H9 (cell line): Measurements from ENCODE around the gene AGMO. TPM values are rescaled to one million over a fixed set of nuclear protein-coding genes. Genes with fewer than 3 reads are reported as not detected.

Source experiments
- DNase-seq: peaks from one replicate; pipeline ENCODE4 v3.0.0-alpha.2; 2017
- H2AFZ ChIP-seq: one replicate; pipeline ENCODE4 v1.6.1; 2013; ENCODE audit warnings: mild to moderate bottlenecking, low read length, control low read depth, moderate library complexity
- H2AK5ac ChIP-seq: 2 replicates; pipeline ENCODE4 v1.6.1; 2013; ENCODE audit warnings: low read length, control low read depth, mixed read lengths; ENCODE audit not compliant: insufficient read length
- H2BK120ac ChIP-seq: one replicate; pipeline ENCODE4 v1.6.1; 2013; ENCODE audit warnings: low read depth, mild to moderate bottlenecking, low read length, control low read depth, inconsistent platforms; ENCODE audit not compliant: poor library complexity, severe bottlenecking
- H2BK12ac ChIP-seq: 2 replicates; pipeline ENCODE4 v1.6.1; 2013; ENCODE audit warnings: low read length, control low read depth, mixed read lengths, low read depth; ENCODE audit not compliant: insufficient read length
- H2BK15ac ChIP-seq: 2 replicates; pipeline ENCODE4 v1.6.1; 2013; ENCODE audit warnings: low read depth, low read length, control low read depth
- H2BK20ac ChIP-seq: one replicate; pipeline ENCODE4 v1.6.1; 2013; ENCODE audit warnings: low read depth, mild to moderate bottlenecking, low read length, control low read depth, inconsistent platforms; ENCODE audit not compliant: poor library complexity, severe bottlenecking
- H2BK5ac ChIP-seq: 2 replicates; pipeline ENCODE4 v1.6.1; 2013; ENCODE audit warnings: low read length, control low read depth, mixed read lengths; ENCODE audit not compliant: insufficient read length
- H3K14ac ChIP-seq: 2 replicates; pipeline ENCODE4 v1.6.1; 2013; ENCODE audit warnings: low read length, control low read depth; ENCODE audit not compliant: insufficient read depth
- H3K18ac ChIP-seq: 2 replicates; pipeline ENCODE4 v1.6.1; 2013; ENCODE audit warnings: low read depth, mild to moderate bottlenecking, mixed read lengths, low read length, control low read depth; ENCODE audit not compliant: insufficient read length
- H3K23ac ChIP-seq: 2 replicates; pipeline ENCODE4 v1.6.1; 2013; ENCODE audit warnings: low read length, control low read depth, mixed read lengths, low read depth; ENCODE audit not compliant: insufficient read length
- H3K23me2 ChIP-seq: 2 replicates; pipeline ENCODE4 v1.6.1; 2013; ENCODE audit warnings: low read depth, mild to moderate bottlenecking, mixed read lengths, low read length, control low read depth; ENCODE audit not compliant: insufficient read length, poor library complexity, severe bottlenecking
- H3K27ac ChIP-seq: 2 replicates; pipeline ENCODE4 v1.5.1; 2013; ENCODE audit warnings: low read length, control low read depth, mixed read lengths, low read depth; ENCODE audit not compliant: insufficient read length
- H3K27me3 ChIP-seq: 2 replicates; pipeline ENCODE4 v1.6.1; 2013; ENCODE audit warnings: low read length, control low read depth, inconsistent platforms; ENCODE audit not compliant: insufficient read depth
- H3K4ac ChIP-seq: 2 replicates; pipeline ENCODE4 v1.6.1; 2013; ENCODE audit warnings: low read depth, mild to moderate bottlenecking, control low read depth, inconsistent platforms, low read length, moderate library complexity
- H3K4me1 ChIP-seq: 2 replicates; pipeline ENCODE4 v1.6.1; 2013; ENCODE audit warnings: low read length, control low read depth, inconsistent platforms; ENCODE audit not compliant: insufficient read depth
- H3K4me2 ChIP-seq: 2 replicates; pipeline ENCODE4 v1.6.1; 2013; ENCODE audit warnings: low read length, control low read depth, mixed read lengths; ENCODE audit not compliant: insufficient read length, insufficient read depth
- H3K56ac ChIP-seq: 2 replicates; pipeline ENCODE4 v1.6.1; 2013; ENCODE audit warnings: low read depth, mild to moderate bottlenecking, mixed read lengths, low read length, control low read depth; ENCODE audit not compliant: insufficient read length
- H3K79me1 ChIP-seq: 2 replicates; pipeline ENCODE4 v1.6.1; 2013; ENCODE audit warnings: low read depth, mild to moderate bottlenecking, moderate library complexity, low read length, control low read depth, inconsistent platforms; ENCODE audit not compliant: insufficient read depth, poor library complexity, severe bottlenecking
- H3K79me2 ChIP-seq: 2 replicates; pipeline ENCODE4 v1.6.1; 2013; ENCODE audit warnings: low read length, control low read depth, inconsistent platforms; ENCODE audit not compliant: insufficient read depth
- H3K9ac ChIP-seq: 2 replicates; pipeline ENCODE4 v1.6.1; 2013; ENCODE audit warnings: low read length, control low read depth, mixed read lengths; ENCODE audit not compliant: insufficient read length; ENCODE audit errors: extremely low read depth
- H3K9me3 ChIP-seq: one replicate; pipeline ENCODE4 v1.6.1; 2013; ENCODE audit warnings: low read depth, low read length, inconsistent platforms; ENCODE audit not compliant: control insufficient read depth
- H3T11ph ChIP-seq: one replicate; pipeline ENCODE4 v1.6.1; 2013; ENCODE audit warnings: mild to moderate bottlenecking, low read length, control low read depth, inconsistent platforms
- H4K20me1 ChIP-seq: one replicate; pipeline ENCODE4 v1.6.1; 2013; ENCODE audit not compliant: control insufficient read depth, insufficient read length, insufficient read depth
- H4K5ac ChIP-seq: 2 replicates; pipeline ENCODE4 v1.6.1; 2013; ENCODE audit warnings: low read depth, mild to moderate bottlenecking, mixed read lengths, low read length, control low read depth; ENCODE audit not compliant: insufficient read length
- H4K8ac ChIP-seq: replicated peaks from 2 replicates; pipeline ENCODE4 v1.6.1; 2013; ENCODE audit warnings: low read length, control low read depth, mixed read lengths, low read depth; ENCODE audit not compliant: insufficient read length
- H4K91ac ChIP-seq: 2 replicates; pipeline ENCODE4 v1.6.1; 2013; ENCODE audit warnings: low read depth, mild to moderate bottlenecking, moderate library complexity, mixed read lengths, low read length, control low read depth; ENCODE audit not compliant: insufficient read length
- H3K27ac Mint-ChIP-seq, 3 experiments: 2 replicates in 2 of 3; 3 replicates in 1 of 3; pipeline ENCODE4 v1.8.0; 2020 to 2021; ENCODE audit warnings: mixed read lengths in 3 of 3, mild to moderate bottlenecking in 1 of 3, moderate library complexity in 1 of 3
- H3K27me3 Mint-ChIP-seq: 2 replicates; pipeline ENCODE4 v1.8.0; 2021; ENCODE audit warnings: low read depth, mild to moderate bottlenecking, moderate library complexity, mixed read lengths
- H3K36me3 Mint-ChIP-seq, 3 experiments: 2 replicates in 2 of 3; 3 replicates in 1 of 3; pipeline ENCODE4 v1.8.0; 2020 to 2021; ENCODE audit warnings: low read depth in 3 of 3, mixed read lengths in 3 of 3; ENCODE audit not compliant: insufficient read depth in 1 of 3
- H3K4me1 Mint-ChIP-seq, 2 experiments: 2 replicates each; pipeline ENCODE4 v1.8.0; 2020; ENCODE audit warnings: mixed read lengths in 2 of 2
- H3K4me3 Mint-ChIP-seq, 2 experiments: 2 replicates in 1 of 2; 3 replicates in 1 of 2; pipeline ENCODE4 v1.8.0; 2020 to 2021; ENCODE audit warnings: mild to moderate bottlenecking in 2 of 2, mixed read lengths in 2 of 2, moderate library complexity in 1 of 2
- H3K9me3 Mint-ChIP-seq, 2 experiments: 2 replicates in 1 of 2; 3 replicates in 1 of 2; pipeline ENCODE4 v1.8.0; 2020; ENCODE audit warnings: mild to moderate bottlenecking in 2 of 2, mixed read lengths in 2 of 2, moderate library complexity in 1 of 2
- WGBS: extraction: QIAGEN DNeasy Blood & Tissue Kit; methylation state at CpG from one replicate; pipeline ENCODE4 v1.1.7; 2013; ENCODE audit warnings: missing lambda C conversion rate, low lambda C conversion rate, mixed read lengths; ENCODE audit not compliant: insufficient read length; ENCODE audit errors: extremely low coverage; 5-methylcytosine and 5-hydroxymethylcytosine counted together
- total RNA-seq: library from RNA; stranded (reverse); gene quantifications from 2 replicates; pipeline ENCODE4 v1.2.1, GENCODE V29; 2021
- TF ChIP-seq, protein P1 (sequence below): fragments of 200-600 bp; sonication (generic); conservative IDR thresholded peaks from 3 replicates; pipeline ENCODE4 v1.8.0; 2021; ENCODE audit warnings: antibody characterized with exemption, mild to moderate bottlenecking

The AGMO gene
- total RNA-seq, 1 experiment from 2014 or later, result 0.70 TPM

DNA sequence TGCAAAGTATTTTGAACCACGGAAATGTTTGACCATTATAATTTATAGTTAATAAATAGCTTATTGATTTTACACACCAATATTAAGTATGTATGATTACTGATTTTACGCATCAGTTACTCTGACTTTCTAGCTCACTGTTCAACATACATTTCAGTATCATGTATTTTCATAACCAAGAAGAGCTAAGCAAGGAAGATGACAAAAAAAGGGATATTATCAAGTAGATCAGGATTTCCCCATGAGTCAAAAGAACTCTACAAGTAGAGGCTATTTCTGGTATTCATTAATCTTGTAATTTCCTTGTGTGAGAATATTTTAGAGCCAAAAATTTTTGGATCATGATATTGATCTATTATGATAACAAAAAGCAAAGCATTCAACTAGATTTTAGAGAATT is 131.6 kb downstream of the AGMO start:
- Histone ChIP-seq H3K18ac (no peak overlapping the region), H3K56ac (no peak overlapping the region), H3T11ph (no peak overlapping the region), H2BK20ac (no peak overlapping the region), H3K4ac (no peak overlapping the region), H3K9me3 (no peaks in the 10 kb centered on the region), H3K27ac (no peak overlapping the region), H2BK15ac (no peak overlapping the region), H2BK120ac (no peak overlapping the region), H3K27me3 (no peaks in the 10 kb centered on the region), H3K79me1 (no peaks in the 10 kb centered on the region), H2BK12ac (no peak overlapping the region), H4K20me1 (no peaks in the 10 kb centered on the region), H4K91ac (no peak overlapping the region), H3K14ac (no peak overlapping the region), H3K23ac (no peak overlapping the region), H3K4me2 (no peak overlapping the region), H3K9ac (no peak overlapping the region), H4K5ac (no peak overlapping the region), H3K23me2 (no peaks in the 10 kb centered on the region), H4K8ac (no peak overlapping the region), H3K79me2 (no peaks in the 10 kb centered on the region), H3K4me1 (no peaks in the 10 kb centered on the region), H2AFZ (no peak overlapping the region), H2BK5ac (no peak overlapping the region), H2AK5ac (no peak overlapping the region)
- H3K4me1 Mint-ChIP-seq, result no peaks in the 10 kb centered on the region
- H3K9me3 Mint-ChIP-seq, result peaks cover 0 to 2% of the 10 kb centered on the region in 2 experiments; a peak in 1 of 5 replicates
- no CpG with 5 or more reads among the region's 2 CpGs for WGBS
- no peaks in the 10 kb centered on the region for H3K36me3 Mint-ChIP-seq
- no peak for DNase-seq
- no peaks in the 10 kb centered on the region for H3K27me3 Mint-ChIP-seq
- no peak overlapping the region for H3K4me3 Mint-ChIP-seq
- TF ChIP-seq, protein P1, sequence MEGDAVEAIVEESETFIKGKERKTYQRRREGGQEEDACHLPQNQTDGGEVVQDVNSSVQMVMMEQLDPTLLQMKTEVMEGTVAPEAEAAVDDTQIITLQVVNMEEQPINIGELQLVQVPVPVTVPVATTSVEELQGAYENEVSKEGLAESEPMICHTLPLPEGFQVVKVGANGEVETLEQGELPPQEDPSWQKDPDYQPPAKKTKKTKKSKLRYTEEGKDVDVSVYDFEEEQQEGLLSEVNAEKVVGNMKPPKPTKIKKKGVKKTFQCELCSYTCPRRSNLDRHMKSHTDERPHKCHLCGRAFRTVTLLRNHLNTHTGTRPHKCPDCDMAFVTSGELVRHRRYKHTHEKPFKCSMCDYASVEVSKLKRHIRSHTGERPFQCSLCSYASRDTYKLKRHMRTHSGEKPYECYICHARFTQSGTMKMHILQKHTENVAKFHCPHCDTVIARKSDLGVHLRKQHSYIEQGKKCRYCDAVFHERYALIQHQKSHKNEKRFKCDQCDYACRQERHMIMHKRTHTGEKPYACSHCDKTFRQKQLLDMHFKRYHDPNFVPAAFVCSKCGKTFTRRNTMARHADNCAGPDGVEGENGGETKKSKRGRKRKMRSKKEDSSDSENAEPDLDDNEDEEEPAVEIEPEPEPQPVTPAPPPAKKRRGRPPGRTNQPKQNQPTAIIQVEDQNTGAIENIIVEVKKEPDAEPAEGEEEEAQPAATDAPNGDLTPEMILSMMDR, result no peak
- no peak overlapping the region for H3K27ac Mint-ChIP-seq
